Stimulated activated naive CD8-positive, alpha-beta T cell treated with anti-CD3 and anti-CD28 coated beads, Interleukin-15, Interleukin-2, amounts not matched to agents 100 ng/mL and 50 ng/mL, for 24 hours (primary cell): ENCODE data around the gene ITGAL.
"Not testable (repeated sequence)": the region's sequence is repeated elsewhere in the genome, so short reads cannot be mapped to it uniquely, and the experiment has no call there.

Experiments
- H3K27ac Mint-ChIP-seq: one replicate; pipeline ENCODE4 v1.8.0; 2021; ENCODE audit warnings: mild to moderate bottlenecking, mixed read lengths
- H3K27me3 Mint-ChIP-seq: one replicate; pipeline ENCODE4 v1.8.0; 2021; ENCODE audit warnings: mixed read lengths
- H3K36me3 Mint-ChIP-seq: one replicate; pipeline ENCODE4 v1.8.0; 2021; ENCODE audit warnings: low read depth, mixed read lengths
- H3K4me1 Mint-ChIP-seq: one replicate; pipeline ENCODE4 v1.8.0; 2021; ENCODE audit warnings: low read depth, mixed read lengths
- H3K4me3 Mint-ChIP-seq: one replicate; pipeline ENCODE4 v1.8.0; 2021; ENCODE audit warnings: mild to moderate bottlenecking, mixed read lengths
- H3K9me3 Mint-ChIP-seq: one replicate; pipeline ENCODE4 v1.8.0; 2021; ENCODE audit warnings: mixed read lengths

The ITGAL gene

GRCh38 chr16:30474684-30475083 is 2.1 kb downstream of the ITGAL start:
- H3K36me3 Mint-ChIP-seq, result peaks cover 39% of the 10 kb centered on the region
- H3K9me3 Mint-ChIP-seq, result no peaks in the 10 kb centered on the region
- peak overlapping the region; percentile 99 for H3K4me3 Mint-ChIP-seq
- H3K27me3 Mint-ChIP-seq, result no peaks in the 10 kb centered on the region
- H3K4me1 Mint-ChIP-seq, result peaks cover 82% of the 10 kb centered on the region
- peak overlapping the region; percentile 83 for H3K27ac Mint-ChIP-seq

GRCh38 chr16:30476991-30477390 is 4.4 kb downstream of the ITGAL start:
- Mint-ChIP-seq H3K4me3 (no peak overlapping the region), H3K9me3 (no peaks in the 10 kb centered on the region), H3K4me1 (peaks cover 76% of the 10 kb centered on the region), H3K36me3 (peaks cover 59% of the 10 kb centered on the region), H3K27ac (no peak overlapping the region), H3K27me3 (no peaks in the 10 kb centered on the region)

- peak overlapping the region; percentile 29 for H3K27ac Mint-ChIP-seq
- peaks cover 65% of the 10 kb centered on the region for H3K36me3 Mint-ChIP-seq
These were observed 5.2 kb downstream of the ITGAL start for GRCh38 chr16:30477773-30478172.

GRCh38 chr16:30478766-30479478 is 6.4 kb downstream of the ITGAL start:
- Mint-ChIP-seq H3K9me3 (no peaks in the 10 kb centered on the region), H3K36me3 (peaks cover 76% of the 10 kb centered on the region), H3K4me1 (peaks cover 69% of the 10 kb centered on the region), H3K27ac (no peak overlapping the region), H3K27me3 (no peaks in the 10 kb centered on the region), H3K4me3 (no peak overlapping the region)

More at GRCh38 chr16:30477773-30478172, 5.2 kb downstream of the ITGAL start:
- not testable (repeated sequence) for H3K9me3 Mint-ChIP-seq, H3K27me3 Mint-ChIP-seq, H3K4me3 Mint-ChIP-seq
- peaks cover 74% of the 10 kb centered on the region for H3K4me1 Mint-ChIP-seq

- Mint-ChIP-seq H3K27ac (no peak overlapping the region), H3K4me1 (peaks cover 53% of the 10 kb centered on the region), H3K36me3 (peaks cover 68% of the 10 kb centered on the region), H3K27me3 (no peaks in the 10 kb centered on the region), H3K4me3 (no peak overlapping the region), H3K9me3 (no peaks in the 10 kb centered on the region)
These were observed 8.8 kb downstream of the ITGAL start for GRCh38 chr16:30481381-30481780.

GRCh38 chr16:30482366-30482765 is 9.8 kb downstream of the ITGAL start:
- Mint-ChIP-seq H3K27me3 (no peaks in the 10 kb centered on the region), H3K4me3 (no peak overlapping the region), H3K4me1 (peaks cover 51% of the 10 kb centered on the region), H3K9me3 (no peaks in the 10 kb centered on the region), H3K27ac (peak overlapping the region; percentile 15), H3K36me3 (peaks cover 64% of the 10 kb centered on the region)

GRCh38 chr16:30484887-30485286 is 12.3 kb downstream of the ITGAL start:
- Mint-ChIP-seq H3K36me3 (peaks cover 72% of the 10 kb centered on the region), H3K27me3 (no peaks in the 10 kb centered on the region), H3K27ac (no peak overlapping the region), H3K9me3 (no peaks in the 10 kb centered on the region), H3K4me1 (peaks cover 54% of the 10 kb centered on the region), H3K4me3 (no peak overlapping the region)

GRCh38 chr16:30485818-30486436 is 13.4 kb downstream of the ITGAL start:
- Mint-ChIP-seq H3K36me3 (peaks cover 72% of the 10 kb centered on the region), H3K27ac (no peak overlapping the region), H3K9me3 (no peaks in the 10 kb centered on the region), H3K4me1 (peaks cover 53% of the 10 kb centered on the region), H3K4me3 (no peak overlapping the region), H3K27me3 (no peaks in the 10 kb centered on the region)

GRCh38 chr16:30488764-30489605 is 16.4 kb downstream of the ITGAL start:
- Mint-ChIP-seq H3K9me3 (no peaks in the 10 kb centered on the region), H3K36me3 (peaks cover 59% of the 10 kb centered on the region), H3K4me1 (peaks cover 47% of the 10 kb centered on the region), H3K27ac (no peak overlapping the region), H3K4me3 (no peak overlapping the region), H3K27me3 (no peaks in the 10 kb centered on the region)

- Mint-ChIP-seq H3K9me3 (no peaks in the 10 kb centered on the region), H3K4me1 (peaks cover 47% of the 10 kb centered on the region), H3K4me3 (no peak overlapping the region), H3K27ac (no peak overlapping the region), H3K36me3 (peaks cover 64% of the 10 kb centered on the region), H3K27me3 (no peaks in the 10 kb centered on the region)
These were observed 17.7 kb downstream of the ITGAL start for GRCh38 chr16:30490210-30490609.

- Mint-ChIP-seq H3K4me1 (peaks cover 43% of the 10 kb centered on the region), H3K27ac (peak overlapping the region; percentile 38), H3K27me3 (no peaks in the 10 kb centered on the region), H3K9me3 (no peaks in the 10 kb centered on the region), H3K36me3 (peaks cover 61% of the 10 kb centered on the region), H3K4me3 (no peak overlapping the region)
These were observed 18.7 kb downstream of the ITGAL start for GRCh38 chr16:30491229-30491628.

- peaks cover 39% of the 10 kb centered on the region for H3K4me1 Mint-ChIP-seq
- peak overlapping the region; percentile 66 for H3K27ac Mint-ChIP-seq
- peaks cover 58% of the 10 kb centered on the region for H3K36me3 Mint-ChIP-seq
- no peak overlapping the region for H3K4me3 Mint-ChIP-seq
- H3K9me3 Mint-ChIP-seq, result no peaks in the 10 kb centered on the region
- no peaks in the 10 kb centered on the region for H3K27me3 Mint-ChIP-seq
These were observed 19.3 kb downstream of the ITGAL start for GRCh38 chr16:30491744-30492308.

GRCh38 chr16:30493941-30494488 is 21.5 kb downstream of the ITGAL start:
- Mint-ChIP-seq H3K4me3 (no peak overlapping the region), H3K27ac (no peak overlapping the region), H3K27me3 (no peaks in the 10 kb centered on the region), H3K9me3 (no peaks in the 10 kb centered on the region), H3K4me1 (peaks cover 22% of the 10 kb centered on the region), H3K36me3 (peaks cover 48% of the 10 kb centered on the region)

GRCh38 chr16:30494709-30495108 is 22.2 kb downstream of the ITGAL start:
- Mint-ChIP-seq H3K27me3 (no peaks in the 10 kb centered on the region), H3K4me3 (no peak overlapping the region), H3K9me3 (no peaks in the 10 kb centered on the region), H3K36me3 (peaks cover 45% of the 10 kb centered on the region), H3K27ac (no peak overlapping the region), H3K4me1 (peaks cover 20% of the 10 kb centered on the region)
